Thyroid gland (tissue), 4 donors: ENCODE measurements around the gene LRCH1. TPM values are rescaled to one million over a fixed set of nuclear protein-coding genes. Genes with fewer than 3 reads are reported as not detected.

Experiments
- DNase-seq, 2 donors: peaks; one replicate each; pipeline ENCODE4 v3.0.0-alpha.2; 2019
- H3K27ac ChIP-seq, 3 donors: fragments of 200-600 bp; sonication (generic); 1 replicate in 2 of 3; 2 replicates in 1 of 3; pipeline ENCODE4 v1.5.1; 2016 to 2019; ENCODE audit warnings: mild to moderate bottlenecking in 1 of 3, moderate library complexity in 1 of 3
- H3K27me3 ChIP-seq: fragments of 200-600 bp; sonication (generic); one replicate; pipeline ENCODE4 v1.5.1; 2019
- H3K36me3 ChIP-seq, 2 donors: fragments of 200-600 bp; sonication (generic); one replicate each; pipeline ENCODE4 v1.5.1; 2016 to 2019
- H3K4me1 ChIP-seq, 2 donors: fragments of 200-600 bp; sonication (generic); one replicate each; pipeline ENCODE4 v1.5.1; 2017 to 2019
- H3K4me3 ChIP-seq, 3 donors: fragments of 200-600 bp; sonication (generic); replicated peaks in 1 of 3; 1 replicate in 2 of 3; 2 replicates in 1 of 3; pipeline ENCODE4 v1.5.1; 2016; ENCODE audit warnings: mild to moderate bottlenecking in 1 of 3
- H3K9me3 ChIP-seq: fragments of 200-600 bp; sonication (generic); one replicate; pipeline ENCODE4 v1.5.1; 2017
- CTCF ChIP-seq, 6 experiments: fragments of 200-600 bp in 3 of 6; fragments of 450-650 bp in 3 of 6; sonication (generic) in 3 of 6; IDR thresholded peaks; one replicate each; pipeline ENCODE4 v1.5.1; 2016 to 2019; ENCODE audit warnings: antibody characterized with exemption in 6 of 6, mild to moderate bottlenecking in 2 of 6, inconsistent platforms in 1 of 6, moderate library complexity in 1 of 6
- POLR2A ChIP-seq, 2 donors: fragments of 450-650 bp; IDR thresholded peaks; one replicate each; pipeline ENCODE4 v1.6.1; 2017; ENCODE audit warnings: antibody characterized with exemption in 2 of 2, mild to moderate bottlenecking in 2 of 2, moderate library complexity in 1 of 2
- WGBS, 2 donors: methylation state at CpG; one replicate each; pipeline ENCODE4 v1.1.5; 2017; 5-methylcytosine and 5-hydroxymethylcytosine counted together
- intact Hi-C: fragments of 100-400 bp; cut with DNase I; formaldehyde crosslinking; loops from one replicate; pipeline ENCODE4 v1.15.1; 2023
- total RNA-seq, 4 donors: library from RNA; depleted of rRNA; stranded (reverse); fragments of >200 nt; gene quantifications; one replicate each; pipeline ENCODE4 v1.2.3, GENCODE V29; 2016

Gene LRCH1
- total RNA-seq, 4 donors from 2014 or later, result 13.5 to 19.3 (median 15.9) TPM

GRCh38 chr13:46682707-46683106 is 129.7 kb downstream of the LRCH1 start:
- no peaks in the 10 kb centered on the region for H3K27me3 ChIP-seq
- H3K4me3 ChIP-seq, result no peak overlapping the region
- no peaks in the 10 kb centered on the region for H3K36me3 ChIP-seq
- intact Hi-C loops, result no loop called here
- no peak overlapping the region for H3K27ac ChIP-seq
- WGBS, 2 donors, result 100% methylated on average over 1 of the region's 1 CpG
- peaks cover 0 to 6% of the 10 kb centered on the region in 2 donors for H3K4me1 ChIP-seq
- H3K9me3 ChIP-seq, result no peaks in the 10 kb centered on the region
- DNase-seq, result no peak
- no peak for TF ChIP-seq CTCF (IDR thresholded peaks at IDR 0.05)

GRCh38 chr13:46683676-46684260 is 130.8 kb downstream of the LRCH1 start:
- no peak for DNase-seq
- TF ChIP-seq POLR2A (IDR thresholded peaks at IDR 0.05), result no peak
- TF ChIP-seq CTCF (IDR thresholded peaks at IDR 0.05), result no peak
- Histone ChIP-seq H3K9me3 (no peaks in the 10 kb centered on the region), H3K27me3 (no peaks in the 10 kb centered on the region), H3K27ac (no peak overlapping the region), H3K36me3 (no peaks in the 10 kb centered on the region), H3K4me1 (peaks cover 0 to 12% of the 10 kb centered on the region in 2 donors), H3K4me3 (no peak overlapping the region)
- 81 to 92% methylated on average over 1 of the region's 1 CpG for whole genome bisulfite sequencing, 2 donors
- intact Hi-C loops, result no loop called here

- Histone ChIP-seq H3K36me3 (no peaks in the 10 kb centered on the region), H3K27me3 (no peaks in the 10 kb centered on the region), H3K4me1 (peaks cover 0 to 12% of the 10 kb centered on the region in 2 donors), H3K27ac (no peak overlapping the region), H3K4me3 (no peak overlapping the region), H3K9me3 (no peaks in the 10 kb centered on the region)
- TF ChIP-seq CTCF (IDR thresholded peaks at IDR 0.05) (no peak), POLR2A (IDR thresholded peaks at IDR 0.05) (no peak)
- WGBS, 2 donors, result 79 to 85% methylated on average over 3 of the region's 3 CpGs
- DNase-seq, result no peak
- intact Hi-C loops, result no loop called here
Measured at GRCh38 chr13:46684287-46685001, 131.5 kb downstream of the LRCH1 start.

- DNase-seq, result no peak
- Histone ChIP-seq H3K9me3 (no peaks in the 10 kb centered on the region), H3K4me1 (peaks cover 0 to 9% of the 10 kb centered on the region in 2 donors), H3K27ac (no peak overlapping the region), H3K36me3 (no peaks in the 10 kb centered on the region), H3K4me3 (no peak overlapping the region), H3K27me3 (no peaks in the 10 kb centered on the region)
- TF ChIP-seq POLR2A (IDR thresholded peaks at IDR 0.05), result no peak
- no peak for TF ChIP-seq CTCF (IDR thresholded peaks at IDR 0.05)
- WGBS, 2 donors, result 85% methylated on average over 10 of the region's 10 CpGs
- intact Hi-C loops, result no loop called here
Measured at GRCh38 chr13:46685006-46685730, 132.2 kb downstream of the LRCH1 start.

- Histone ChIP-seq H3K27ac (no peak overlapping the region), H3K9me3 (no peaks in the 10 kb centered on the region), H3K4me3 (no peak overlapping the region), H3K36me3 (no peaks in the 10 kb centered on the region), H3K27me3 (no peaks in the 10 kb centered on the region), H3K4me1 (peaks cover 0 to 8% of the 10 kb centered on the region in 2 donors)
- TF ChIP-seq CTCF (IDR thresholded peaks at IDR 0.05), result no peak
- intact Hi-C loops, result no loop called here
- no peak for DNase-seq
- 79 to 86% methylated on average over 4 of the region's 4 CpGs for WGBS, 2 donors
Measured at GRCh38 chr13:46686171-46686570, 133.2 kb downstream of the LRCH1 start.
